Measurements from ENCODE around the gene SGPL1.

SGPL1 gene

DNA sequence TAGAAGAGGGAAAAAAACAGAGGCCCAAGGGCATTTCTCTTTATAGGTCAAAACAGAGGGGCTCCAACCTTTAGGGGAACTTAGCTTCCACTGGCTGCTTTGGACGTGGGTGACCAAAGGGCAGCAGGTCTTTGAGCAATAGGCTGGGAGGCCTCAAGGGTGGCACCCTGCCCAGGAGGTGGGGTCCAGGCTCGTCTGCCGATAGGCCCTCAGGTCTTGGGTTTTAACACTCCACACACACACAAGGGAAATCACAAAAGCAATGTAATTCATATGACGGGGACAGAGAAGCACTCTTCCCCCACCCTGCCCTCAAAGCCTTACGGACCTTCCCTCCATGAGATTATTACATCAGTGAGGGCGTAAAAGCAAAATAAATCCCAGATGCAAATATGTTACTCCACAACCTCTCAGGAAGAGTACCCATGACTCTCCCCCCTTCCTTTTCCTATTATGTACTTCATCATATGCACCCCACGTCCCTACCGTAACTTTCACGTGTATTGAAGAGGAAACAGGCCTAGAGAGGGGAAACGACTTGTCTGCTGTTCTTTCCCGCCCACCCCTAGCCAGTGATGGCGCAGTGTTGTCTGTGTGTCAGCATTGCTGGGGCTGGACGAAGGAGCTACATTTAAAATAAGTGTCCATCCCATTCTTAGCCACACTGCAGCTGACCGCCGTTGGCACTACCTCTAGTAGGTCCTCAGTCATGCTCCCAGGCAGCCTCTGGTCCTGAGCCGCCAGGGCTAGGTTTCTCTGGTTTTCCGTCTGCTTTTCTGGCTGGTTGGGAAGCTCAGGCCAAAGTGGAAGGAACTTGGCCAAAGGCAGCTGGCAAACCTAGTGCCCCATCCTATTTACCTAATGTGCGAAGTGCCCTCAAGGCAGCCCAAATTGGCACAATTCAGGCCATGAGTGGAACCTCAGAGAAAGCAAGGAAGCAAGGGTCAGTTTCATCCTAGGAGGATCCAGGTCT is 70.5 kb downstream of the SGPL1 start:
- no peak for DNase-seq

DNA sequence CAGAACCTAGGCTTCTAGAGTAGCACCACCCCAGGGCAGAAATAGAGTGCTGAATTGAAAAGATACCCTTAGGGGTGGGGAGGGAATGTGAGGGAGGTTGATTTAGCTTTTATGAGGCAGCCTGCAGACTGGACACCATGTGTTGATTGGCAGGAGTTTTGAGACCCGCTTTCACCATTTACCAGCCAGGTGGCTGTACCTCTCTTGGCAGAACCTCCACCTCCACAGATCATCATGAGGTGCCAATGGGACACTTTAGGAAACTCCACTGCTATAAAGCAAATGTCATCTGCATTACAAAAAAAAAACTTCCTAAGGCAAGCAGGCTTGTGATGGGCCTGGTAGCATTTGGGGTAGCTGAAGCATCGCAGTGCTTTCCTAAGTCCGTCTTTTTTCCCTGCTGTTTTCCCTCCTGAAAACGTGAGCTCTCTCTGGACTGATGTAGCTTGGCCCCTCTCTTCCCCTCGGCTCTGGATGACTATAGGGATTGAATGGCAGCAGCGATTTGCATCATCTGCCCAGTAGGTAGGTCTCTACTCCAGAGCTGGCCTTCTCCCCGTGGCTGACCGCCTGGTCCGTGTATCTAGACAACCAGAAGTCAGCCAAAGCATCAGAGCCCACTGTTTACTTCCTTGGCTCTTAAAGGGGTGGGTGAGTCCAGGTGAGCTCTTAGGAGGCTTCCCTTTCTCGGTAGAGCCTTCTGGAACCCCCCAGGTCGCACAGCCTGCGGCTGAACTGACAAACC is 71.3 kb downstream of the SGPL1 start:
- DNase-seq = no peak

DNA sequence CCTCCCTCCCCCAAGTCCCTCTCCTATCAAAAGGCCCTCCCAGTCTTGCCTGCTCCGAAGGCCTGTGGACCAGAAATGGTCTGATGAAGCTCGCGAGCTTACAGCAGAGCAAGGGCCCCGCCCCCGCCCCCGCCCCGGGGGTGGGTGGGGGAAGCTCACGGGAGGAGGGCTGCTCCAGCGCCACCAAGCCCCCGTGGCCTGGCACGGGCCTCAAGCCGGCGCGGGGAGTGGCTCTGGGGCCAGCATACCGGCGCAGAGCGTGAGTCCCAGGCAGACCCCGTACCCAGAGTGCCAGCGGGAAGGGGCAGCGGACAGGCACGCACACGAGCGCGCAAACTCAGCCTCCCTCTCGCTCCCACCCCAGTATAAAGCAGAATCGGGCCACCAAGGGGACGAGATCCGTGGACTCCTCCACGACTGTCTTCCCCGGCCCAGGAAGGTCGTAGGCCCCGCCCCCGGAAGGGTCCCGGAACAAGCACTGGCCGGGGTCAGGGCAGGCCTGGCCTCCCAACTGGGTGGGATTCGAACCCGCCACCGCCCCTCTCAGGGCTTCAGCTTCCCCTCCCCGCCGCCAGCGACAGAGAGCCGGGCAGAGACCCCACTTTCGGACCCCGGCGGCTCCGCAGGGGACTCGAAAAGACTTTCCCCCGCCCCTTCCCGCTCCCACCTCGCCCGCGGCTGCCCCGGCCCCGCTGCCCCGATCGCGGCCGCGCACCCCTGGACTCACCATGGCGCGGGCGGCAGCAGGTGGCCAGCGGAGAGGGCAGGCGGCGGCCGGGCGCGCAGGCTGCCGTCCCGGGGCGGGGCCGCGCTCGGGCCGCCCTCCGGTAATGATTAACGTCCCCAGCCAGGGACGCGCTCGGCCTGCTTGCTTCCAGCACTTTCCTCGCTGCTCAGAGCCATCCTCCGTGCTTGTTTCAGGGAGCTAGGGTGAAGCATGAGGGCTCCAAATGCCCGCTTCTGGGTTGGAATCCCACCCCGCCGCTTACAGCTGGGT is 72.4 kb downstream of the SGPL1 start, which contains the start of gene PCBD1:
PCBD1 (minus strand) TSS at position 762 of the 997 bp plus-strand sequence; CDS start at position 730, 32 bp downstream.
- DNase-seq = peak; percentile 41

DNA sequence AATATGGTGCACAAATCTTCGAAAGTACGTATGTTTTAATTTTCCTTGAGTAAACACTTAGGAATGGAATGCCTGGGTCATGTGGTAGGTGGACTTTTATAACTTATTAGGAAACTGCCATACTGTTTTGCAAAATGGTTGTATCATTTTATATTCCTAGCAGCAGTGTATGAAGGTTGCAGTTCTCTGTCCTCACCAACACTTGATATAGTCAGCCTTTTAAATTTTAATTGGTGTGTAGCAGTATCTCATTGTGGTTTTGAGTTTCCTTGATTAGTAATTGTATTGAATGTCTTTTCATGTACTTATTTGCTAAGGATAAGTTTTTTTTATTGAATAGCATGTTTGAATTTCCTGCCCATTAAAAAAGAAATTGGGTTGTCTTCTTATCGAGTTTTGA is 73.5 kb downstream of the SGPL1 start:
- DNase-seq = no peak

DNA sequence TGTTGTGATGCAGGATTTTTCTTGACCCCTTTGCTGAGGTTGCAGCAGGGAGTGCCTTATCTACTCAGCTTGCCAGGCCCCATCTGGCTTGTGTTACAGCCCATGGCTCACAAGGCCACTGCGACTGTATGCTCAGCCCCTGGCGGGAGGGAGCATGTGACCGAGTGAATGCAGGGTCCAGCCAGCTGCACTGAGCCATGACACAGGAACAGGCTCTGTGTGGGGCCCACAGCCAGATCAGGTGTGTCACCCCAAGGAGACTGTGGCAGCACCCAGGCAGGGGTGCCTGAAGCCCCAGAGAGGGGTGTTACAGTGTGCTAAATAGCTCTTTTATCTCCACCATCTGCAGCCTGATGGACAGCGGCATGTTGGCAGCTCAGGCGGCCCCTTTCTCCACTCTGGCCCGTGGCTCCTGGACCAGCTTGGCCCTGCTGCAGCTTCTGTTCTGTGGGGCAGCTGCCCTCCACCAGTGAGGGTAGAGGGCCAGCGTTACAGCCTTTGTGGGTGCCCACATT is 75.2 kb downstream of the SGPL1 start:
- DNase-seq = no peak

DNA sequence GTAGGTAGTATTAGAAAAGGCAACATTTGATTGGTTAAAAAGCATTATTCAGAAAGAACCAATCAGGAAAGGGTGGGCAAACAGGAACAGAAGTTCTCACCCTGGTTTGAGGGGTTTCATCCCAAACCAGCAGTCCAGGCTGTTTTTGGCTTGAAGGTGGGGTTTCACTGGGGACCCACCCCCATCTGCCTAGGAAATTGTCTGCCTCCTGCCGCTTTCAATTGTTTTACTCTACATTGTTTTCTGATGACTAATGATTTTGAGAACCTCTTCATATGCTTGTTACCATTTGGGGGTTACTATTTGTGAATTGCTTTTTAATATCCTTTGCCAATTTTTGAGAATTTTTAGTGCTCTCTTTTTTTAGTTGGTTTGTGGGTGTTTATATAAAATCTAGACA is 75.9 kb downstream of the SGPL1 start:
- DNase-seq = no peak

DNA sequence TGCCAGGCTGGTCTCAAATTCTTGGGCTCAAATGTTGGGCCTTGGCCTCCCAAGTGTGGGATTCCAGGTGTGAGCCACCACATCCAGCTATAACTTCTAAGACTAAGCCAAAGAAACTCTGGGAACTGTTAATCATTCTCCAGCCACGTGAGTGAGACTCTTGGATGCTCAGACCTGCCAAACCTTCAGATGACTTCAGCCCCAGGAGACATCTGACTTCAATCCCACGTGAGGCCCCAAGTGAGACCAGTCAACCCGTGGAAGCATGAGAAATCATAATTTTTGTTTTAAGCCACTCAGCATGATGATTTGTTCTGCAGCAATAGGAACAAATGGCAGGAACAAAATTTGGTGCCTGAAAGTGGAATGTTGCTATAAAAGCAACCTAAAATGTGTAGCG is 76.9 kb downstream of the SGPL1 start:
- DNase-seq = no peak

DNA sequence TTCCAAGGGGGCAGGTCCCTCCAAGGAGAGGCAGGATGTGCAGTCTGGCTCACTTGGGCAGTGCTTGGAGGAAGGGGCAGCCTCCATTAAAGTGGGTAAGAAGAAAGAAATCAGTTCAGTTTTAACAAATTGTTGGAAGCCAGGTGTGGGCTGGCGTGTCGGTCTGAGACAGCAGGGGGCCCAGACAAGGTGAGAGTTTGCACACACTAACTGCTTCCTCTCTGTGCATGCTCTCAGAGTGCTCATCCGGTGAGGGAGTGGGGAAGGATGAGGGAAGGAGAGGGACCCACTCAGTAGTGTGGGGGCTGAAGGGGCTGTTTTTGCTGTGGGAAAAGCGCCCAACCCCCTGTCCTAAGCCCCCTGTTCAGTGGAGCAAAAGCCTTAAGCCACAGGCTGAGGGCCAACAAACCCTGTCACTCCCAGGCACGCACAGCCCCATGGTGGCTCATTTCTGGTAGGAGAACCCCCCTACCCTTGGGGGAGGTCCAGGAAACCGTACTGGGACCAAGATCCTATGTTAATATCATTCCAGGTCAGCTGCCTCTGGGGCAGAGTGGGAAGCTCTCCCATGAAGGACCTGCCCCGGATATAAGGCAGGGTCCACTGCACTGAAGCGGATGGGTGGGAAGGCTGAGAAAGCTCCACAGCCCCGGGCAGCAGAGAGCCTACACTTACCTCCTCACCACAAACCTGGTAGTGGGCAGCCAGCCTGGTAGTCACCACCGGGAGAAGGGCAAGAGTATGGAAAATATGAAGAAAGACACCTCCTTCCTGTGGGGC is 77.7 kb downstream of the SGPL1 start:
- no peak for DNase-seq

DNA sequence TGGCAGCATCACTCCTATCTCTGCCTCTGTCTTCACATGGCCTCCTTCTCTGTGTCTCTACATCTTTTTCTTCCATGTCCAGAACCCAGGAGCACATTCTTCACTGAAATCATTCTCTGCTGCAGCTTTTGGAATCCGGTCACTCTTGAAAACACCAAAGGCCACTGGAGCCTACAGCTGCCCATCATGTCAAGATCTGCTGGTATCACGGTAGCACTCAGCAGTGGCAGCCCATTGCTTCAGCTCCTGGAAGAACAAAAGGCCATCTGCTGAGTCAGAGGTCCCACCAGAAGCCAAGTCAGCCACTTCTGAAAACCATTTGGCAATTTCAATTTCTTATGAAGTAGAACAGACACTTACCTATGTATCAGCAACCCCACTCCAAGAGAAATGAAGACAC is 78.7 kb downstream of the SGPL1 start:
- DNase-seq = no peak

DNA sequence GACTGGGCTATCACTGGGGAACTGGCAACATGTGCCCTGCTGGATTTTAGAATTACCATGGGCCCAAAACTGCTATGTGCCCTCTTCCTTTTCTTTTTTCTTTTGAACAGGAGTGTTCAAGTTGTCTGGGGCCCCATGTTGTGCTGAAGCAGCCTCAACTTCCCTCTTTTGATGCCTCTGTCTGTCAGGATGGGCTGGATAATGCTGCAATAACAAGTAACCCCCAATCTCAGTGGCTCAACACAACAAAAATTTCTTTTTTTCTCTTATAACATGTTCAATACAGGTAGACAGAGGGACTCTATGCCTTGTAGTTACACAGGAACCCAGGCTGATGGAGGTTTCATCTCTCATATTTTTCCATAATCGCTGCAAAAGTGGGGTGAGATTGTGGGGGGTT is 80.8 kb downstream of the SGPL1 start:
- no peak for DNase-seq

DNA sequence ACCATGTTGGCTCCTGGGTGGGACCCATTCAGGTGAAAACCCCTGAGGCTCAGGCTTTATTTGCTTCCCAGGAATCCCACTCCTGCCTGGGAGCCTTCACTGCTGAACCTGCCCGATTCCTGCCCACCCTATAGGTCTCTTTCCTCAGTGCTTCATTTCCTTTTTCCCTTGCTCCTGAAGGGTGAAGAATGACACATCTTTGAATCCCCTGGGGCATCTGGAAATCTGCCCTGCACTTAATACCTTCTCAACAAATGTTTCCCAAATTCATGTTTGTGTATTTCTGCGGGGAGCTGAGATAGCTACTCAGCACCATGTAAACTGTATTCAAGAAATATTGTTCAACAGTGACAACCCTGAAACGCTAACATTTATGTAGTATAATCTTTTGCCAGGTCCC is 82.9 kb downstream of the SGPL1 start:
- no peak for DNase-seq

DNA sequence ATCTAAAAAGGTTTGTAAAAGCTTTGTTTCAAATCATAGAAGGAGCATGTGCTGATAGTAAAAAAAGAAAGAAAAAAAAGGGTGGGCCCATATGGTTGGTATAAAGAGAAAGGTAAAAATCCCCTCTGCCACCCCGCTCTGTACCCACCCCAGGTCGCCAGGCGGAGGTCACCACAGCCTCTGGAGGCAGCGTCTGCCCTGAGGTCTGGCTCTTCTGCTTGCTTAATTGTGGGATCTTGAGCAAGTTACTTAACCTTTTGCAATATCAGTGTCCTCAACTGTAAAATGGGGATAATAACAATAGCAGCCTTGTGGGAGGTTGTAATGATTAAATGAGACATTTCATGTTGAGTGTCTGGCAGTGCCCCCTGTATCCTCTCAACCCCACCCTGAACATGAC is 83.3 kb downstream of the SGPL1 start:
- no peak for DNase-seq

DNA sequence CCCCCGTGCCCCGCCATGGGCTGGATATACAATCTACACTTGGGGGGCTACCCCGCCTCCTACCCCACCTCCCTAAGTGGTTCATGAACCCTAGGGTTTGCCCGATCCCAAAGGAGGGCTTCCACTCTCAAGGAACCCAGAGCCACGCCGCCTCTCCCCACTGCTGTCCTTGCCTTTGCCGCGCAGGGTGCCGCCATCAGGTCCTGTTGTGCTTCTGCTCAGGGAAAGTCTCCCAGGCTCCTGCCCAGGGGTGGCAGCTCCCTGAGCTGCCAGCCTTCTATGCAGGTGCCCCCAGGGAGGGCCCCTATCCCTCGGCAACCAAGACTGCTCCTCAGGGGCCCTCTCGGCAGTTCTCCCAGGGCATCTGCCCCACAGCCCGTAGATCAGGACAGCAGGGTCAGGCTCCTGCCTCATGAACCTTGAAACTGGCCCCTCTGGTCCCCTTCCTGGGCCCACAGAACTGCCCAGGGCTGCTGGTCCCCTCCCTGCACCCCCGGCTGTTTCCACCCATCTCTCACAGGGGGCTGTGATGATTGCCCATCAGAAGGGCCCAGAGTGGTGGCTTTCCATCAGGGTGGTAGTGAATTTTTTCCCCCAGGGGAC is 85.6 kb downstream of the SGPL1 start:
- no peak for DNase-seq

DNA sequence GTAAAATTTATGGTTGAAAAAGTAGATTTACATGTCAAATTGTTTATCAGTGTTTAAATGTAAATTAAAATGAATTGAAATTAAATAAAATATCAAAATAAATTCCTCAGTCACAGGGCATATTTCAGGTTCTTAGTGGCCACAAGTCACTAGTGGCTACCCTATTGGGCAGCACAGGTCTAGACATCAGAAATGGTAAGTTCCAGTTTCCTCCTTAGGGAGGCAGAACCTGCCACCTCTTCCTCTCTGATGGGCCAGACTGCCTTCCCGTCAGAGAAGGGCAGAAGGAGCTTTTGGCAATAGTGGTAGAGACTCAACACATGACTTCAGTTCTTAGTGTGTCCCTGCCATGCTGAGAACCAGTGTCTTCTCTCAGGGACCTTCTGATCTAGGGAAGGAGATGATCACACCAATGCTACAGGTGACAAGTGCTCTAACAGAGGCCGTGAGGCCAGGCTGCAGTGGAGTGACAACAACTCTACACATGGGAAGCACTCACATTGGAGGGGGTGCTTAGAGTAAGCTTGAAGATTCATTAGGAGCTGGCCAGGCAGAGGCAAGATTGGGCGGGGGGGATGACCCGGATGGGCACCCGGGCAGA is 87.0 kb downstream of the SGPL1 start:
- DNase-seq = no peak

DNA sequence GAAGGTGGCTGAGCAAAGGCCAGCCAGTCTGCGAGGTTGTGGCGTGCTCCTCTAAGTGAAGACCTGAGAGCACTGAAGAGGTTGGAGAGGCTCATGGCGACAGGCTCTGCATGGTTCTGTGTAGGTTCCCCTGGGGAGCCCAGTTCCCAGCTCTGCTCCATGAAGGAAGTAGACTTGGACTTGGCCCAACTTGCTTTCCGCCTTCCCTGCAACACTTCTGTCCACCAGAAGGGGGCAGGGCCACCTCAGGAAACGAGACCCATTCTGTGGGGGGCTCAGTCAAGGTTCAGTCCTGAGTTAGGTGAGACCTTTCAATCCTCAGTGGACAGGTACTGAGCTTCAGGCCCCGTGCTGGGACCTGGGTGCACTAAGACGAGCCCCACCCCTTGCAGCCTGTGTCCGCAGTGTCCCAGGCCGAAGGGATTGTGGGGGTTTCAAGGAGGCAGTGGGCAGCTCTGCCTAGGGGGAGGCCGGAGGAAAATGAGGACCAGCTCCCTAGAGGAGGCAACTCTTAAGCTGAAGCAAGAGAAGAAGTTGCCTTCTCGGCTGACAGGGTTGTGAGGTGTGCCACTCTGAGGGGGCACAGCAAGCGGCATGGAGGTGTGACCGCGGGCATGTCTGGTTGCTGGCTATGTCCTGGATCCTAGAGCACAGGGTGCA is 87.6 kb downstream of the SGPL1 start:
- peak; percentile 23 for DNase-seq

DNA sequence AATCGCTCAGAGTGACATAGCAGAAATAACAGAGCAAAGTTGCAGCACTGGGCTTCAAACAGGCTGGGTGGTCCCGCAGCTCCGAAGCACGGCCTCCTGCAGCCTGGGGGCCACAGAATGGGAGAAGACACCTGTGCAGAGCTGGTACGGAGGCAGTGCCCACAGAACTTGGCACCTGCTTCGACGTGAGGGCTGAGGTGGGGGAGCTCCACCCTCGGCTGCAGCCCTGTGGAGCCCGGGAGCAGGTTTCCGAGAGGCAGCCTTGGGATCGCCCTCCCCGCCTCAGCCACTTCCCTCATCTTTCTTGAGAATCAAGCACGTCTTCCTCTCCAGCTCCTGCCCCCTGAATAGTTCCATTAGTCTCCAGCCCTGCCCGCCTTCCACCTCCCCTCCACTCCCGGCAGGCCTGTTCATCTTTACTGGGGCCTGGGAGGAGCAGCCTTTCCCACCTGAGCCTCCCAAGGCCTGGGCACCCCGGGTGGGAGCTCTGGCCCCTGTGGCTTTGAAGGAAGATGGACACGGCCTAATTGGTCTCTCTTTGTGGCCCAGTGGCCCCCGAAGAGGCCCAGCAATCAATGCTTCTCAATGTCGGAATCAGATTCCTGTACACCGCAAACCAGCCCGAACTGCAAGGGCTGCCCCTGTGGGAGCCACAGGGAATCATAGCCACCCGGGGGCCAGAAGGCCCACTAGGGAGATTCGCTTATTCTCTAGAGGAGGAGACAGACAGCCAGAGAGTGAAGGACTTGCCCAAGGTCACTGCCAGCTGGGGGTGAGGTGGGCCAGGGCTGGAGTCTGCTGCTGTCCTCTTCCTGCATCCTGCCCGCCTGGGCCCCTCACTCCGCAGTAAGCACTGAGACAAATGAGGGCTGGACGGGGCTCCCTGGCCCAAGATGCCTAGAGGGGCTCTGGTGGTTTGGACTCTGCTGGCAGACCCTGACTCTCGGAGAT is 89.6 kb downstream of the SGPL1 start:
- DNase-seq = no peak

DNA sequence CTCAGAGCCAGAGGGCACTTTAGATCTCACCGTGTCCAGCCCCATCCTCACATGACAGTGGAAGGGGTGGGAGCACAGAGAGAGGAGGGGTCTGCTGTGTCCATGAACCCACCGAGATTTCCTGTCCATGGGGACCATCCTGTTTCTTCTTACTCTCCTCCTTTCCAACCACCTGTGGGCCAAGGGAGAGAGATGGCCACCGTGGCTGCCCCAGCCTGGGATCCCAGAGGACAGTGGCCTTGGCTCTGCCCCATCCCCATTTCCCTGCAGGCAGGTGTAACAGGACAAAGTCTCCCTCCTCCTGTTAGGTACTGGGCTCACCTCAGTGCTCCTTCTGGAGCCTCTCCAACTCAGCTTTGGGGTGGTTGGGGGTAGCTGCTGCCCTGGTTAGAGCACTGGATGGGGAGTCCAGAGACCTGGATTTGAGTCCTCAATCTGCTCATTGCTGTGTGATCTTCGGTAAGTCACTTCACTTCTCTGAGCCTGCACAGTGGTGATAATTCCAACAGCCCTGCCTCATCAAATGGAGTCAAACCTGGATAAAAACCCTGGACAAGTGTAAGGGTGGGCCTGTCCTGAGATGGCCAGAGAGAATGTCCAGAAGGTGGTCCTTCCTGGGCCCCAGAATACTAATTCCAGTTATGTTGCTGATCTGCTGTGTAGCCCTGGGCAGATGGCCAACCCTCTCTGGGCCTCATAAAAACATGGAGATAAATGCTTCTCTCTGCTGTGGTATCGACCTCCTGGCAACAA is 90.5 kb downstream of the SGPL1 start:
- DNase-seq = no peak

DNA sequence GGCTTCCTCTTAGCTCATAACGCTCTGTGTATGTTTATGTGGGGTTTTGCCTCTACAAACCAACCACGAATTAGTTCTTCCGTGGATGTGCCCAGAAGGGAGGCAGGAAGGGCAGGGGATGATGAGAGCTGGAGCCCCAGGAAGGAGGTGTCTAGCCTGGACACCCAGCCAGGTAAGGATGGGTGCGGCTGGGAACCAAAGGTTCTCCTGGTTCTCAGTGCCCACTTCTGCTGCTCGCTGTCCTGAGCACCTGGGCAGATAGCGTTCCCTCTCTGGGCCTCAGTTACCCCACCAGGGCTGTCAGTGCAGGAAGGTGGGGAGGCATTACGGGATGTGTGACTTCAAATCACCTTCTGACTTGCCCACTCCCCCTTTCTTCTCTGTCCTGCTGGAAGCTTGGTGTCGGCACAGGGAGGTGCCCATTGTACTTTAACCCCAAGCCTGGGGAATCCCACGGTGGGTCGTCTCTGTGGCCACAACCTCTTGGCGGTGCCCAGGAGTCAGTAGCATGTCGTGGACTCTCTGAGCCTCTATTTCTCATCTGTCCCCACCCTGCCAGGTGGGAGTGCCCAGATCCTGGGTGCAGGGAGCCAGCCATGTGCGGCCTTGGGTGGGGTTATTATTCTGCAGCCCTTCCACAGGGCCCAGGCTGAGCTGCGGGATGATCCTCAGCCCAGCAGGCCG is 91.3 kb downstream of the SGPL1 start:
- DNase-seq = no peak

Data from GDM1 (cell line).